Breast epithelium (tissue), 4 donors: ENCODE measurements around the gene COG8. TPM values are rescaled to one million over a fixed set of nuclear protein-coding genes. Genes with fewer than 3 reads are reported as not detected.

Experiments
- DNase-seq, 2 donors: peaks; one replicate each; pipeline ENCODE4 v3.0.0-alpha.2; 2019; ENCODE audit warnings: low spot score in 2 of 2
- H3K27ac ChIP-seq, 2 donors: fragments of 200-600 bp; sonication (generic) in 1 of 2; one replicate each; pipeline ENCODE4 v1.5.1; 2016 to 2019; ENCODE audit warnings: mild to moderate bottlenecking in 1 of 2
- H3K27me3 ChIP-seq, 2 donors: fragments of 200-600 bp; sonication (generic) in 1 of 2; one replicate each; pipeline versions ENCODE4 v1.5.1 to v1.6.0; 2017 to 2019; ENCODE audit warnings: control low read depth in 1 of 2, mild to moderate bottlenecking in 1 of 2
- H3K36me3 ChIP-seq: fragments of 200-600 bp; one replicate; pipeline ENCODE4 v1.5.1; 2019
- H3K4me1 ChIP-seq, 2 donors: fragments of 200-600 bp; sonication (generic); one replicate each; pipeline ENCODE4 v1.5.1; 2016 to 2019; ENCODE audit warnings: control low read depth in 1 of 2
- H3K4me3 ChIP-seq, 3 donors: fragments of 200-600 bp; sonication (generic); 1 replicate in 2 of 3; 2 replicates in 1 of 3; pipeline ENCODE4 v1.5.1; 2016 to 2019; ENCODE audit warnings: mild to moderate bottlenecking in 3 of 3, moderate library complexity in 2 of 3
- H3K9me3 ChIP-seq, 2 donors: fragments of 200-600 bp; sonication (generic) in 1 of 2; one replicate each; pipeline ENCODE4 v1.5.1; 2016 to 2019; ENCODE audit warnings: control low read depth in 1 of 2
- CTCF ChIP-seq, 3 donors: fragments of 450-650 bp; IDR thresholded peaks; one replicate each; pipeline ENCODE4 v1.5.1; 2016 to 2017; ENCODE audit warnings: antibody characterized with exemption in 3 of 3, mild to moderate bottlenecking in 3 of 3, moderate library complexity in 3 of 3
- POLR2A ChIP-seq: fragments of 450-650 bp; IDR thresholded peaks from one replicate; pipeline ENCODE4 v1.6.1; 2016; ENCODE audit warnings: antibody characterized with exemption, mild to moderate bottlenecking, moderate library complexity
- POLR2AphosphoS5 ChIP-seq, 3 donors: sonication (generic); formaldehyde crosslinking; IDR thresholded peaks; one replicate each; pipeline ENCODE4 v1.6.1; 2017; ENCODE audit warnings: antibody characterized with exemption in 3 of 3
- intact Hi-C: fragments of 100-400 bp; cut with DNase I; formaldehyde crosslinking; loops from one replicate; pipeline ENCODE4 v1.15.1; 2023; ENCODE audit warnings: low total_unique reads
- total RNA-seq, 3 donors: library from RNA; depleted of rRNA; stranded (reverse); fragments of >200 nt; gene quantifications; one replicate each; pipeline ENCODE4 v1.1.0, GENCODE V29; 2016

The COG8 gene
- total RNA-seq, 3 donors from 2014 or later = 40.2 to 52.8 (median 44.9) TPM

DNA sequence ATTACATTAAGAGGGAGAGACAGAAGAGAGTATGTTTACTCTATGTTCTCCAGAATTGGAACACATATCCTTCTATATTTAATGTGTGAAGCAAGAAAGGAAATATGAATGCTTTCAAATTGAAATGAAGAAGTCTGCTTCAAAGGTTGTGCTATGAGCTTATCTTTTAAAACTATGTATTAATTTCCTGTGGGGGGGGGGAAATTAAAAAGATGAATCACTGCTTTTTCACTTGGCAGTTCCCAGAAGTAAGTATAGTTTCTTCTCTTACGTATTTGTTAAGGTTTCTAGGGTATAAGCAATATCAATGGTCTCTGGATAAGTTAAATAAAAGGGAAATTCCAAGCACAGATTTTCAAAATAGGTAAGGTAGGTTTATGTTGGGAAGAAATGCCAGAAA lies 39.4 kb upstream of the COG8 start:
- intact Hi-C loops = no loop called here
- no peaks in the 10 kb centered on the region for H3K9me3 ChIP-seq
- no peak overlapping the region for H3K27ac ChIP-seq
- H3K36me3 ChIP-seq = no peaks in the 10 kb centered on the region
- H3K4me1 ChIP-seq = no peaks in the 10 kb centered on the region
- no peak for DNase-seq
- no peaks in the 10 kb centered on the region for H3K27me3 ChIP-seq
- TF ChIP-seq CTCF (IDR thresholded peaks at IDR 0.05) (no peak), POLR2AphosphoS5 (IDR thresholded peaks at IDR 0.05) (no peak), POLR2A (no peak)
- no peak overlapping the region for H3K4me3 ChIP-seq

- Histone ChIP-seq H3K27me3 (no peaks in the 10 kb centered on the region), H3K9me3 (no peaks in the 10 kb centered on the region), H3K4me1 (no peaks in the 10 kb centered on the region), H3K36me3 (no peaks in the 10 kb centered on the region), H3K4me3 (no peak overlapping the region), H3K27ac (no peak overlapping the region)
- TF ChIP-seq POLR2A (no peak), POLR2AphosphoS5 (IDR thresholded peaks at IDR 0.05) (no peak), CTCF (IDR thresholded peaks at IDR 0.05) (no peak)
- intact Hi-C loops = no loop called here
- DNase-seq = peak in 1 of 2 donors; percentile 7
Measured at GRCh38 chr16:69378036-69378435, 38.7 kb upstream of the COG8 start.

DNA sequence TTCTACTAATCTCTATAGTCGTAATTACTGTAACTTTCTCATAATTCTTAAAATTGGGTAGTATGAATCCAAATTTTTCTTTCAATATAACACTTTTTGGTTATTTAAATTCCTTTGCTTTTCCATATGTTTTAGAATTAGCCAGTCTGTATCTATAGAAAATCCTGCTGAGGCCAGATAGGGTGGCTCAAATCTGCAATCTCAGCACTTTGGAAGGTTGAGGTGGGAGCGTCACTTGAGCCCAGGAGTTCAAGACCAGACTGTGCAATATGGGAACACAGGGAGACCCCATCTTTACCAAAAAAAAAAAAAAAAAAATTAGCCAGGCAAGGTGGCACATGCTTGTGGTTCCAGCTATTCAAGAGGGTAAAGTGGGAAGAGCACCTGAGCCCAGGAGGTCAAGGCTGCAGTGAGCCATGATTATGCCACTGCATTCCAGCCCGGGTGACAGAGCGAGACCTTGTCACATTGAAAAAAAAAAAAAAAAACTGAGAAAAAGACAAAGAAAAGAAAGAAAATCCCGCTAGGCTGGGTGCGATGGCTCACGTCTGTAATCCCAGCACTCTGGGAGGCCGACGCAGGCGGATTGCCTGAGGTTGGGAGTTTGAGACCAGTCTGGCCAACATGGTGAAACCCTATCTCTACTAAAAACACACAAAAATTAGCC lies 37.2 kb upstream of the COG8 start:
- Histone ChIP-seq H3K36me3 (no peaks in the 10 kb centered on the region), H3K4me1 (no peaks in the 10 kb centered on the region), H3K27ac (no peak overlapping the region), H3K4me3 (no peak overlapping the region), H3K9me3 (no peaks in the 10 kb centered on the region), H3K27me3 (no peaks in the 10 kb centered on the region)
- TF ChIP-seq CTCF (IDR thresholded peaks at IDR 0.05) = no peak
- no peak for TF ChIP-seq POLR2A
- no peak for TF ChIP-seq POLR2AphosphoS5 (IDR thresholded peaks at IDR 0.05)
- intact Hi-C loops = no loop called here
- no peak for DNase-seq

GRCh38 chr16:69373019-69373418 lies 33.7 kb upstream of the COG8 start:
- no peak for TF ChIP-seq POLR2AphosphoS5 (IDR thresholded peaks at IDR 0.05)
- no peak for TF ChIP-seq POLR2A
- no peak for TF ChIP-seq CTCF (IDR thresholded peaks at IDR 0.05)
- intact Hi-C loops = no loop called here
- H3K4me1 ChIP-seq = no peaks in the 10 kb centered on the region
- H3K27ac ChIP-seq = no peak overlapping the region
- H3K27me3 ChIP-seq = no peaks in the 10 kb centered on the region
- H3K36me3 ChIP-seq = no peaks in the 10 kb centered on the region
- H3K4me3 ChIP-seq = no peak overlapping the region
- no peaks in the 10 kb centered on the region for H3K9me3 ChIP-seq
- no peak for DNase-seq

DNA sequence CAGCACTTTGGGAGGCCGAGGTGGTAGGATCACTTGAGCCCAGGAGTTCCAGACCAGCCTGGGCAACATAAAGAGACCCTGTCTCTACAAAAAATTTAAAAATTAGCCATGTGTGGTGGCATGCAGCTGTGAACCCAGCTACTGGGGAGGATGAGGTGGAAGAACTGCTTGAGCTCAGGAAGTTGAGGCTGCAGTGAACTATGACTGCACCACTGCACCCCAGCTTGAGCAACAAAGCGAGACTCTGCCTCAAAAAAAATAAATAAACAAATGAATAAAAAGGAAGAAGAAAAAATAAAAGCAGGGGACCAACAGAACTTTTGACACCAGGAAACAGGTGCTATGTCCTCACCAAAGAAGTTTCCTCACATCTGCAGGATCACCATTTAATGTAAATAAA lies 32.2 kb upstream of the COG8 start:
- intact Hi-C loops = no loop called here
- no peak overlapping the region for H3K27ac ChIP-seq
- no peaks in the 10 kb centered on the region for H3K4me1 ChIP-seq
- no peaks in the 10 kb centered on the region for H3K9me3 ChIP-seq
- DNase-seq = no peak
- no peak for TF ChIP-seq POLR2AphosphoS5 (IDR thresholded peaks at IDR 0.05)
- no peak for TF ChIP-seq CTCF (IDR thresholded peaks at IDR 0.05)
- TF ChIP-seq POLR2A = no peak
- H3K27me3 ChIP-seq = no peaks in the 10 kb centered on the region
- H3K4me3 ChIP-seq = no peak overlapping the region
- no peaks in the 10 kb centered on the region for H3K36me3 ChIP-seq
